ENCODE results near the gene CPT1A. TPM values are rescaled to one million over a fixed set of nuclear protein-coding genes. Genes with fewer than 3 reads are reported as not detected.
A peak's percentile ranks its signal among the peaks of the same experiment; 100 is the strongest.

Gene CPT1A
- total RNA-seq, 1 donor from 2014 or later, result 22.6 TPM

DNA sequence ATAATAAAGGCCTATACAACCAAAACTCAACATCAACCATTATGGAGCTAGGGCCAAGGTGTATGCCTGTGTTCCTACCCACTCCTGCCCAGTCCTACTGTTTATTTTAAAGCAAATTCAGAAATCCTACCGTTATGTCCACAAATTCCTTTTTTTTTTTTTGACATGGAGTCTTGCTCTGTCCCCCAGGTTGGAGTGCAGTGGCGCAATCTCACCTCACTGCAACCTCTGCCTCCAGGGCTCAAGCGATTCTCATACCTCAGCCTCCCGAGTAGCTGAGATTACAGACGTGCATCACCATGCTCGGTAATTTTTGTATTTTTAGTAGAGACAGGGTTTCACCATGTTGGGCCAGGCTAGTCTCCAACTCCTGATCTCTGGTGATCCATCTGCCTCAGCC is 3.1 kb upstream of the CPT1A start:
- DNase-seq (ENCODE audit: low spot score), result no peak
- Mint-ChIP-seq H3K27ac (no peak overlapping the region), H3K4me1 (ENCODE audit: low read depth) (peaks cover 27% of the 10 kb centered on the region), H3K36me3 (ENCODE audit: low read depth) (no peaks in the 10 kb centered on the region), H3K9me3 (no peaks in the 10 kb centered on the region), H3K27me3 (ENCODE audit: insufficient read depth) (peaks cover 32% of the 10 kb centered on the region), H3K4me3 (peak overlapping the region; percentile 26)
- intact Hi-C loops (cut with micrococcal nuclease), result loop anchor here (2.0 to 5.0 kb wide), 3 partner anchors 212 to 798 kb away; partner anchors contain the start of gene PPP6R3

DNA sequence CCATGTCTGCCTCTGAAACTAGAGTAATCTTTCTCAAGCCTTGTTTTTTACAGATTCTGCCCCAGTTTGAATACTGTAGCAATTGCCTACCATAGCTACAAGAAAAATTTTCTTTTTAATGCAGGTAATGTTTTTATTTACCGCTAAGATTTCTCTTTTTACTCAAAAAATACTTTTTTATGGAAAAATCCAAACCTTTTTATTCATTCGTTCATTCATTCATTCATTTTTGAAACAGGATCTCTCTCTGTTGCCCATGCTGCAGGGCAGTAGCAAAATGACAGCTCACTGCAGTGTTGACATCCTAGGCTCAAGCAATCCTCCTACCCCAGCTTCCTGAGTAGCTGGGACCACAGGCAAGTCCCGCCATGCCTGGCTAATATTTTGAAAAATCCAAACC is 2.7 kb upstream of the CPT1A start:
- Mint-ChIP-seq H3K27ac (no peak overlapping the region), H3K27me3 (ENCODE audit: insufficient read depth) (peaks cover 32% of the 10 kb centered on the region), H3K4me1 (ENCODE audit: low read depth) (peaks cover 31% of the 10 kb centered on the region), H3K4me3 (peak overlapping the region; percentile 86), H3K36me3 (ENCODE audit: low read depth) (no peaks in the 10 kb centered on the region), H3K9me3 (no peaks in the 10 kb centered on the region)
- DNase-seq (ENCODE audit: low spot score), result no peak
- intact Hi-C loops (cut with micrococcal nuclease), result loop anchor here (2.0 to 5.0 kb wide), 3 partner anchors 212 to 798 kb away; partner anchors contain the start of gene PPP6R3

GRCh38 chr11:68843703-68844312 is 2.1 kb upstream of the CPT1A start:
- peak overlapping the region; percentile 71 for H3K27ac Mint-ChIP-seq
- intact Hi-C loops (cut with micrococcal nuclease), result loop anchor here (1.0 to 5.0 kb wide), 5 partner anchors 59 to 799 kb away; partner anchors contain the start of genes IGHMBP2, MRPL21, PPP6R3 and TPCN2
- H3K9me3 Mint-ChIP-seq, result no peaks in the 10 kb centered on the region
- peaks cover 32% of the 10 kb centered on the region for H3K27me3 Mint-ChIP-seq (ENCODE audit: insufficient read depth)
- peak; percentile 53 for DNase-seq (ENCODE audit: low spot score)
- peaks cover 37% of the 10 kb centered on the region for H3K4me1 Mint-ChIP-seq (ENCODE audit: low read depth)
- no peaks in the 10 kb centered on the region for H3K36me3 Mint-ChIP-seq (ENCODE audit: low read depth)
- peak overlapping the region; percentile 86 for H3K4me3 Mint-ChIP-seq

- Mint-ChIP-seq H3K27ac (peak overlapping the region; percentile 53), H3K4me3 (peak overlapping the region; percentile 86), H3K36me3 (ENCODE audit: low read depth) (no peaks in the 10 kb centered on the region), H3K9me3 (no peaks in the 10 kb centered on the region), H3K4me1 (ENCODE audit: low read depth) (peaks cover 43% of the 10 kb centered on the region), H3K27me3 (ENCODE audit: insufficient read depth) (peaks cover 29% of the 10 kb centered on the region)
- DNase-seq (ENCODE audit: low spot score), result peak; percentile 42
- intact Hi-C loops (cut with micrococcal nuclease), result loop anchor here (1.0 to 5.0 kb wide), 4 partner anchors 60 to 381 kb away; partner anchors contain the start of genes IGHMBP2, MRPL21, PPP6R3 and TPCN2
Observed at GRCh38 chr11:68843052-68843561, 1.4 kb upstream of the CPT1A start.

- intact Hi-C loops (cut with micrococcal nuclease), result loop anchor here (1.0 to 5.0 kb wide), 4 partner anchors 61 to 380 kb away; partner anchors contain the start of genes IGHMBP2, MRPL21, PPP6R3 and TPCN2
- peak overlapping the region; percentile 86 for H3K4me3 Mint-ChIP-seq
- no peak for DNase-seq (ENCODE audit: low spot score)
- H3K9me3 Mint-ChIP-seq, result no peaks in the 10 kb centered on the region
- H3K36me3 Mint-ChIP-seq (ENCODE audit: low read depth), result no peaks in the 10 kb centered on the region
- peaks cover 49% of the 10 kb centered on the region for H3K4me1 Mint-ChIP-seq (ENCODE audit: low read depth)
- peak overlapping the region; percentile 53 for H3K27ac Mint-ChIP-seq
- peaks cover 24% of the 10 kb centered on the region for H3K27me3 Mint-ChIP-seq (ENCODE audit: insufficient read depth)
Observed at GRCh38 chr11:68842427-68843051, 823 bp upstream of the CPT1A start.

- DNase-seq (ENCODE audit: low spot score), result no peak
- Mint-ChIP-seq H3K27me3 (ENCODE audit: insufficient read depth) (peaks cover 18% of the 10 kb centered on the region), H3K36me3 (ENCODE audit: low read depth) (peaks cover 2% of the 10 kb centered on the region), H3K4me1 (ENCODE audit: low read depth) (peaks cover 50% of the 10 kb centered on the region), H3K9me3 (no peaks in the 10 kb centered on the region), H3K4me3 (peak overlapping the region; percentile 70), H3K27ac (peak overlapping the region; percentile 63)
- intact Hi-C loops (cut with micrococcal nuclease), result loop anchor here (5.0 kb wide), 2 partner anchors 209 to 379 kb away; partner anchors contain the start of gene PPP6R3
Observed at GRCh38 chr11:68840661-68841653, 759 bp downstream of the CPT1A start.

- peaks cover 50% of the 10 kb centered on the region for H3K4me1 Mint-ChIP-seq (ENCODE audit: low read depth)
- peak overlapping the region; percentile 73 for H3K27ac Mint-ChIP-seq
- DNase-seq (ENCODE audit: low spot score), result no peak
- intact Hi-C loops (cut with micrococcal nuclease), result loop anchor here (1.0 to 5.0 kb wide), 7 partner anchors 64 to 801 kb away; partner anchors contain the start of genes CCND1, PPP6R3, TESMIN and TPCN2
- H3K4me3 Mint-ChIP-seq, result peak overlapping the region; percentile 70
- H3K9me3 Mint-ChIP-seq, result no peaks in the 10 kb centered on the region
- H3K36me3 Mint-ChIP-seq (ENCODE audit: low read depth), result peaks cover 2% of the 10 kb centered on the region
- peaks cover 10% of the 10 kb centered on the region for H3K27me3 Mint-ChIP-seq (ENCODE audit: insufficient read depth)
Observed at GRCh38 chr11:68839911-68840641, 1.6 kb downstream of the CPT1A start.

- Mint-ChIP-seq H3K9me3 (no peaks in the 10 kb centered on the region), H3K27ac (peak overlapping the region; percentile 73)
- intact Hi-C loops (cut with micrococcal nuclease), result loop anchor here (1.0 to 5.0 kb wide), 5 partner anchors 65 to 802 kb away; partner anchors contain the start of genes CCND1, TESMIN and TPCN2
Observed at GRCh38 chr11:68839054-68839865, 2.5 kb downstream of the CPT1A start.

DNA sequence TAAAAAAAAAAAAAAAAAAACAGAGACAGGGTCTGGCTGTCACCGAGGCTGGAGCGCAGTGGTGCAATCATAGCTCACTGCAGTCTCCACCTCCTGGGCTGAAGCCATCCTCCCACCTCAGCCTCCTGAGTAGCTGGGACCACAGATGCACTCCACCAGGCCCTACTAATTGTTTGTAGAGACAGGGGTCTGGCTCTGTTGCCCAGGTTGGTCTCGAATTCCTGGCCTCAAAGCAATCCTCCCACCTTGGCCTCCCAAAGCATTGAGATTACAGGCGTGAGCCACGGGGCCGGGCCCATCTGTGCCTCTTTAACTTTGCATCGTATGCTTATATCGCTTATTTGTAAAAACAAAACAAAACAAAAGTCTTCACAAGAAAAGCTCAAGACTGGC is 3.1 kb downstream of the CPT1A start:
- peak overlapping the region; percentile 73 for H3K27ac Mint-ChIP-seq
- no peak for DNase-seq (ENCODE audit: low spot score)
- H3K9me3 Mint-ChIP-seq, result no peaks in the 10 kb centered on the region
- H3K36me3 Mint-ChIP-seq (ENCODE audit: low read depth), result peaks cover 2% of the 10 kb centered on the region
- intact Hi-C loops (cut with micrococcal nuclease), result loop anchor here (2.0 to 5.0 kb wide), 2 partner anchors 499 to 802 kb away; partner anchors contain the start of gene CCND1
- H3K4me1 Mint-ChIP-seq (ENCODE audit: low read depth), result peaks cover 47% of the 10 kb centered on the region
- H3K4me3 Mint-ChIP-seq, result peak overlapping the region; percentile 70
- H3K27me3 Mint-ChIP-seq (ENCODE audit: insufficient read depth), result peaks cover 2% of the 10 kb centered on the region

More at GRCh38 chr11:68839054-68839865, 2.5 kb downstream of the CPT1A start:
- peaks cover 50% of the 10 kb centered on the region for H3K4me1 Mint-ChIP-seq (ENCODE audit: low read depth)
- peaks cover 2% of the 10 kb centered on the region for H3K27me3 Mint-ChIP-seq (ENCODE audit: insufficient read depth)
- H3K4me3 Mint-ChIP-seq, result peak overlapping the region; percentile 70
- peaks cover 2% of the 10 kb centered on the region for H3K36me3 Mint-ChIP-seq (ENCODE audit: low read depth)
- peak; percentile 85 for DNase-seq (ENCODE audit: low spot score)

DNA sequence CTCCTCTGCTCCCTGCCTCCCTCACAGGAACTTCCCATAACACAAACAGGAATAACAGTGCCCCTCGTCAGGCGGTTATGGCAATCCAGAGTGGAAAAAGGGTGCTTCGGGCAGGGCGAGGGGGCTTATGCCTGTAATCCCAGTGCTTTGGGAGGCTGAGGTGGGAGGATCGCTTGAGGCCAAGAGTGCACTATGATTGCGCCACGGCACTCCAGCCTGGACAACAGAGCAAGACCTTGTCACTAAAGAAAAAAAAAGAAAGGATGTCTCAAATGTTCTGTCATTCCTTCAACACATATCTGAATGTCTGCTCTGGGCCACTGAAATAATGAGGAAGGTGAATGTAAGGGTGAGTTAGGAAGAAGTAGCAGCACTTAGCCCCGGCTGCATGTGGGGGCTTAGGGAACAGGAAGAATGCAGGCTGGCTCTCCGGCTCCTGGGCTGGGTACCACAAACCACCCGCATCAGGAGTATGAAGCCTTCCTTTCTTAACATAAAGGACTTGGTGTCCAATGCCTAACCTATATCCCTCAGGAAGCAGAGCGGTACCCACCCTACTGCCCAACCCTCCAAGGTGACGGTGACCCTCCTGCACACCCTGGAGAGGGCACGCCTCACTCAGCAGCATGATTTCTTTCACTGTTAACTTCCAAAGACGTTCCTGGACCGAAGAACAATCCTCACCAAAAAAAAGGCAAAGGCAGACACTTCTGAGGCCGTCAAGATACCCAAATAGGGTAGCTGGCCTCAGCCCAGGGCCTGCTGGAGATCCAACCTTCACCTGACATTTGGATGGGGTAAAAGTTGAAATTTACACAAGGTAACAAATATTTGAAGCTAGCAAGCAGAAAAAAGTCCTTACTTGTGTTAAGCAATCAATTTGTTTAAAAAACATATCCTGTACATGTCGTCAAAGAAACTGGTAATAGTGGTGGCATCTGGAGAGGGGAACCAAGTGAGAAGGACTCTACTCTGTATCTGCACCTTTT is 3.8 kb downstream of the CPT1A start:
- peak overlapping the region; percentile 61 for H3K27ac Mint-ChIP-seq
- H3K27me3 Mint-ChIP-seq (ENCODE audit: insufficient read depth), result peaks cover 1% of the 10 kb centered on the region
- H3K9me3 Mint-ChIP-seq, result no peaks in the 10 kb centered on the region
- intact Hi-C loops (cut with micrococcal nuclease), result loop anchor here (2.0 to 5.0 kb wide), 2 partner anchors 499 to 803 kb away; partner anchors contain the start of gene CCND1
- no peak for DNase-seq (ENCODE audit: low spot score)
- peak overlapping the region; percentile 45 for H3K4me3 Mint-ChIP-seq
- H3K4me1 Mint-ChIP-seq (ENCODE audit: low read depth), result peaks cover 40% of the 10 kb centered on the region
- peaks cover 2% of the 10 kb centered on the region for H3K36me3 Mint-ChIP-seq (ENCODE audit: low read depth)

Data from activated T-helper 1 cell treated with anti-CD3 and anti-CD28 coated beads, Interleukin-12 subunit alpha, Interleukin-12 subunit beta, Interleukin-2, Interleukin-4 antibody, amounts not matched to agents 30 ng/mL and 10 ng/mL and 1 ng/mL, durations not matched to agents 14 hours and 24 hours and 36 hours (primary cell).